PC-3 (cell line): ENCODE data around the gene SYCN. TPM values are rescaled to one million over a fixed set of nuclear protein-coding genes. Genes with fewer than 3 reads are reported as not detected.

ENCODE experiments used
- ATAC-seq: fragments of 200-7000 bp; cut with Tn5 transposase; 2 replicates; pipeline ENCODE4 v1.9.1; 2020; ENCODE audit warnings: mild to moderate bottlenecking, moderate library complexity
- BruUV-seq: library from RNA; stranded (reverse); fragments of 400-500 nt; replicated peaks from 2 replicates; lab custom pipeline; 2021; lab: Mats Ljungman, UMichigan
- CTCF ChIA-PET: fragments of 300-600 bp; sonication (Branson Sonifier 250); formaldehyde crosslinking; loops from one replicate; lab custom pipeline; 2022; ENCODE audit warnings: antibody characterized with exemption; lab: Charles Lee
- POLR2A ChIA-PET: fragments of 300-600 bp; sonication (Branson Sonifier 250); formaldehyde crosslinking; loops from one replicate; lab custom pipeline; 2022; ENCODE audit warnings: antibody characterized with exemption; ENCODE audit not compliant: unreplicated experiment; lab: Charles Lee
- DNase-seq: peaks from one replicate; pipeline ENCODE4 v3.0.0-alpha.2; 2015
- H2AFZ ChIP-seq: fragments of 300-600 bp; sonication (generic); 2 replicates; pipeline ENCODE4 v1.6.0; 2016; ENCODE audit warnings: antibody characterized with exemption, low read length
- H3F3A ChIP-seq: fragments of 300-600 bp; sonication (generic); one replicate; pipeline ENCODE4 v1.6.0; 2017; ENCODE audit warnings: antibody characterized with exemption, low read length, control low read depth, mild to moderate bottlenecking; ENCODE audit not compliant: unreplicated experiment
- H3K27ac ChIP-seq: fragments of 300-600 bp; sonication (generic); 2 replicates; pipeline ENCODE4 v1.5.1; 2016; ENCODE audit warnings: mild to moderate bottlenecking, low read length
- H3K27me3 ChIP-seq: fragments of 300-600 bp; sonication (generic); 2 replicates; pipeline ENCODE4 v1.6.1; 2016; ENCODE audit warnings: low read length, mixed read lengths
- H3K36me3 ChIP-seq: fragments of 300-600 bp; sonication (generic); 2 replicates; pipeline ENCODE4 v1.6.1; 2016; ENCODE audit warnings: low read depth, mixed run types, low read length, mixed read lengths
- H3K4me1 ChIP-seq: fragments of 300-600 bp; sonication (generic); 2 replicates; pipeline ENCODE4 v1.5.1; 2016; ENCODE audit warnings: low read length; ENCODE audit not compliant: insufficient read depth
- H3K4me2 ChIP-seq: fragments of 300-600 bp; sonication (generic); 2 replicates; pipeline ENCODE4 v1.6.0; 2016; ENCODE audit warnings: low read length
- H3K4me3 ChIP-seq: fragments of 300-600 bp; sonication (generic); 2 replicates; pipeline ENCODE4 v1.5.1; 2016; ENCODE audit warnings: mild to moderate bottlenecking, low read length, mixed read lengths
- H3K79me2 ChIP-seq: fragments of 300-600 bp; sonication (generic); 2 replicates; pipeline ENCODE4 v1.6.1; 2017; ENCODE audit warnings: low read length, mixed read lengths
- H3K9ac ChIP-seq: fragments of 300-600 bp; sonication (generic); 2 replicates; pipeline ENCODE4 v1.6.0; 2016; ENCODE audit warnings: mild to moderate bottlenecking, low read length
- H3K9me2 ChIP-seq: fragments of 300-600 bp; sonication (generic); replicated peaks from 2 replicates; pipeline ENCODE4 v1.6.1; 2016; ENCODE audit warnings: mixed run types, low read length, mixed read lengths
- H3K9me3 ChIP-seq: fragments of 300-600 bp; sonication (generic); 2 replicates; pipeline ENCODE4 v1.6.1; 2016; ENCODE audit warnings: low read length, mixed read lengths
- H4K20me1 ChIP-seq: fragments of 300-600 bp; sonication (generic); 2 replicates; pipeline ENCODE4 v1.6.1; 2016; ENCODE audit warnings: low read length, mixed read lengths
- CTCF ChIP-seq: fragments of 300-600 bp; sonication (generic); conservative IDR thresholded peaks from 2 replicates; pipeline ENCODE4 v1.5.1; 2017; ENCODE audit warnings: antibody characterized with exemption, low read depth, mild to moderate bottlenecking, low read length
- EZH2 ChIP-seq: fragments of 300-600 bp; sonication (generic); IDR thresholded peaks from one replicate; pipeline ENCODE4 v1.6.1; 2017; ENCODE audit warnings: antibody characterized with exemption, mild to moderate bottlenecking, low read length; ENCODE audit not compliant: unreplicated experiment
- EZH2phosphoT487 ChIP-seq: fragments of 300-600 bp; sonication (generic); IDR thresholded peaks from 2 replicates; pipeline ENCODE4 v1.6.1; 2018; ENCODE audit warnings: mild to moderate bottlenecking, antibody characterized with exemption, low read length, borderline replicate concordance
- intact Hi-C: fragments of 100-400 bp; cut with micrococcal nuclease; formaldehyde crosslinking; loops from 2 replicates; pipeline ENCODE4 v1.9.0; 2023
- total RNA-seq: library from RNA; depleted of rRNA; stranded (reverse); fragments of >200 nt; gene quantifications from 2 replicates; pipeline ENCODE4 v1.2.3, GENCODE V29; 2014

SYCN gene
- total RNA-seq, 1 experiment from 2014 or later, result not detected

DNA sequence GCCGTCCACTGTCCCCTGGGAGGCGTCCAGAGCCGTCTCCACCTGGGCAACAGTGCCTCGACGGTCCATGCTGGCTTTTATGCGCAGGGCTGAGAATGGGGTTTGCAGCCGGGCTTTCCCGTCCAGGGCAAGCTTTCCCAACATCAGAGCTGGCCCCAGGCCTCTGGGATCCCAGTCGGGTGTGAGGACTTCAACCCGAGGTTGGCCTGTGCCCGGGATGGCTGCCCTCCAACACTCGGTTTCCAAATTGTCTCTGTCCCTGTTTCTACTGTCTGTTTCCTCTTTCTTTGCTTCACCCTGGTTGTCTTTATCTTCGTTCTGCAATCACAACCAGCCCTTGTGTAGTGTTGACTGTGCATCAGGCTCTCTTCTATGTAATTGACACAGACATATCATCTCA lies 44.7 kb upstream of the SYCN start, which contains the start of gene IFNL4:
Gene IFNL4 (minus strand): TSS at position 51 of the 400 bp plus-strand sequence.
- CTCF ChIA-PET, result no interaction called here
- H3K4me2 ChIP-seq, result no peak within 1 kb of the TSS

GRCh38 chr19:39247701-39248664 lies 43.9 kb upstream of the SYCN start:
- Histone ChIP-seq H2AFZ (no peak overlapping the region), H3K79me2 (no peaks in the 10 kb centered on the region), H3K4me3 (no peak overlapping the region), H3K36me3 (no peaks in the 10 kb centered on the region), H3K27ac (no peak overlapping the region), H3K27me3 (no peaks in the 10 kb centered on the region), H4K20me1 (no peaks in the 10 kb centered on the region), H3K4me2 (no peak overlapping the region), H3F3A (no peaks in the 10 kb centered on the region), H3K9me3 (no peaks in the 10 kb centered on the region), H3K4me1 (no peaks in the 10 kb centered on the region), H3K9ac (no peak overlapping the region), H3K9me2 (no peaks in the 10 kb centered on the region)
- no peak for ATAC-seq
- ChIA-PET CTCF (no interaction called here), POLR2A (no interaction called here)
- TF ChIP-seq EZH2 (no peak), EZH2phosphoT487 (no peak), CTCF (no peak)
- no TSS peak for BruUV-seq
- intact Hi-C loops, result no loop called here
- DNase-seq, result no peak

More for the DNA sequence above, 44.7 kb upstream of the SYCN start, which contains the start of gene IFNL4:
- Histone ChIP-seq H3K4me1 (no peaks in the 10 kb centered on the region), H3K9me3 (no peaks in the 10 kb centered on the region), H2AFZ (no peak within 1 kb of the TSS), H3K27me3 (no peaks in the 10 kb centered on the region), H3K79me2 (no peaks in the 10 kb centered on the region), H3K9me2 (no peaks in the 10 kb centered on the region), H4K20me1 (no peaks in the 10 kb centered on the region), H3K9ac (no peak within 1 kb of the TSS), H3K36me3 (no peaks in the 10 kb centered on the region), H3K4me3 (no peak within 1 kb of the TSS), H3F3A (no peaks in the 10 kb centered on the region), H3K27ac (no peak within 1 kb of the TSS)
- ATAC-seq (no peak), DNase-seq (no peak)
- POLR2A ChIA-PET, result no interaction called here
- intact Hi-C loops, result no loop called here
- TF ChIP-seq EZH2phosphoT487 (no peak), EZH2 (no peak), CTCF (no peak)
- no TSS peak for BruUV-seq
